Testis (tissue), 3 donors: ENCODE measurements around the gene SLC6A17. TPM values are rescaled to one million over a fixed set of nuclear protein-coding genes. Genes with fewer than 3 reads are reported as not detected.

Experiments used
- DNase-seq: peaks from one replicate; pipeline ENCODE4 v3.0.0-alpha.2; 2019
- H3K27ac ChIP-seq, 2 donors: fragments of 200-600 bp; sonication (generic); one replicate each; pipeline ENCODE4 v1.5.1; 2019
- H3K27me3 ChIP-seq: fragments of 200-600 bp; sonication (generic); one replicate; pipeline ENCODE4 v1.5.1; 2019
- H3K36me3 ChIP-seq: fragments of 200-600 bp; sonication (generic); one replicate; pipeline ENCODE4 v1.5.1; 2017; ENCODE audit warnings: low read depth; ENCODE audit errors: missing control alignments
- H3K4me1 ChIP-seq: fragments of 200-600 bp; sonication (generic); one replicate; pipeline ENCODE4 v1.5.1; 2019
- H3K4me3 ChIP-seq, 2 donors: fragments of 200-600 bp; sonication (generic); one replicate each; pipeline ENCODE4 v1.5.1; 2017 to 2019
- H3K9me3 ChIP-seq: fragments of 200-600 bp; sonication (generic); one replicate; pipeline ENCODE4 v1.5.1; 2017
- POLR2A ChIP-seq: fragments of 450-650 bp; IDR thresholded peaks from one replicate; pipeline ENCODE4 v1.6.1; 2017; ENCODE audit warnings: antibody characterized with exemption, mild to moderate bottlenecking, moderate library complexity
- WGBS, 2 donors: methylation state at CpG; one replicate each; pipeline ENCODE4 v1.1.5; 2018; 5-methylcytosine and 5-hydroxymethylcytosine counted together
- intact Hi-C: fragments of 100-400 bp; cut with DNase I; formaldehyde crosslinking; loops from one replicate; pipeline ENCODE4 v1.15.1; 2023; ENCODE audit warnings: low total_unique reads
- polyA plus RNA-seq: library from polyadenylated mRNA; stranded (reverse); fragments of 350-450 nt; fragmentation: Illumina TruSeq; extraction: RNeasy Lipid Tissue Mini Kit (QIAGEN cat#74804); gene quantifications from one replicate; pipeline ENCODE4 v1.2.3, GENCODE V29; 2014; ENCODE audit warnings: low read depth, low replicate concordance; ENCODE audit not compliant: insufficient read depth
- total RNA-seq, 2 donors: library from RNA; depleted of rRNA; stranded (reverse); fragments of >200 nt; gene quantifications; one replicate each; pipeline ENCODE4 v1.2.3, GENCODE V29; 2016
- TF ChIP-seq, protein P1 (sequence below), 3 experiments: fragments of 450-650 bp in 2 of 3; fragments of 200-600 bp in 1 of 3; sonication (generic) in 1 of 3; IDR thresholded peaks; one replicate each; pipeline ENCODE4 v1.5.1; 2016 to 2019; ENCODE audit warnings: antibody characterized with exemption in 3 of 3, mild to moderate bottlenecking in 2 of 3, moderate library complexity in 1 of 3

Gene SLC6A17
- total and polyA plus RNA-seq, 3 donors from 2014 or later = 3.6 to 5.3 (median 4.5) TPM

DNA sequence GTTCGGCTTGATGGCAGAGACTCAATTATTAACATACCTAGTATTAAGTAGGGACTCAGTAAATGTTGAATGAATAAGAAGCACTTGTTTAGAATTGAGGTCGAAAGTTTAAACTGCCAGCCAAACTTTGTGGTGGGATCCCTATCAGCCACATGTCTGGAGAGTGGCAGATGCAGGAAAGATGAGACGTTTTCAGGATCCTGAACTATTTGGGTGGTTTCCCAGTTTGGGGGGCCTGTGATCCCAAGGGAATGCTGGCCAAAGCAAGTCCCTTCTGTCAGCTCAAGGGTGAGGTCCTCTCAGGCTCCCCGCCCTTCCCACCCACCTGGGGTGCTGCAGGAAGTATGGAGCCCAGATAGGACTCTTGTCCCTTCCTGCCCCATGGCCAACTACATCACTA lies 98.5 kb downstream of the SLC6A17 start:
- Histone ChIP-seq H3K4me3 (no peak overlapping the region), H3K36me3 (no peaks in the 10 kb centered on the region), H3K27me3 (no peaks in the 10 kb centered on the region), H3K9me3 (no peaks in the 10 kb centered on the region), H3K4me1 (no peaks in the 10 kb centered on the region), H3K27ac (no peak overlapping the region)
- DNase-seq = no peak
- 84 to 92% methylated on average over 4 of the region's 4 CpGs for WGBS, 2 donors
- intact Hi-C loops = no loop called here
- TF ChIP-seq, protein P1, sequence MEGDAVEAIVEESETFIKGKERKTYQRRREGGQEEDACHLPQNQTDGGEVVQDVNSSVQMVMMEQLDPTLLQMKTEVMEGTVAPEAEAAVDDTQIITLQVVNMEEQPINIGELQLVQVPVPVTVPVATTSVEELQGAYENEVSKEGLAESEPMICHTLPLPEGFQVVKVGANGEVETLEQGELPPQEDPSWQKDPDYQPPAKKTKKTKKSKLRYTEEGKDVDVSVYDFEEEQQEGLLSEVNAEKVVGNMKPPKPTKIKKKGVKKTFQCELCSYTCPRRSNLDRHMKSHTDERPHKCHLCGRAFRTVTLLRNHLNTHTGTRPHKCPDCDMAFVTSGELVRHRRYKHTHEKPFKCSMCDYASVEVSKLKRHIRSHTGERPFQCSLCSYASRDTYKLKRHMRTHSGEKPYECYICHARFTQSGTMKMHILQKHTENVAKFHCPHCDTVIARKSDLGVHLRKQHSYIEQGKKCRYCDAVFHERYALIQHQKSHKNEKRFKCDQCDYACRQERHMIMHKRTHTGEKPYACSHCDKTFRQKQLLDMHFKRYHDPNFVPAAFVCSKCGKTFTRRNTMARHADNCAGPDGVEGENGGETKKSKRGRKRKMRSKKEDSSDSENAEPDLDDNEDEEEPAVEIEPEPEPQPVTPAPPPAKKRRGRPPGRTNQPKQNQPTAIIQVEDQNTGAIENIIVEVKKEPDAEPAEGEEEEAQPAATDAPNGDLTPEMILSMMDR (IDR thresholded peaks at IDR 0.05) = no peak
- no peak for TF ChIP-seq POLR2A

DNA sequence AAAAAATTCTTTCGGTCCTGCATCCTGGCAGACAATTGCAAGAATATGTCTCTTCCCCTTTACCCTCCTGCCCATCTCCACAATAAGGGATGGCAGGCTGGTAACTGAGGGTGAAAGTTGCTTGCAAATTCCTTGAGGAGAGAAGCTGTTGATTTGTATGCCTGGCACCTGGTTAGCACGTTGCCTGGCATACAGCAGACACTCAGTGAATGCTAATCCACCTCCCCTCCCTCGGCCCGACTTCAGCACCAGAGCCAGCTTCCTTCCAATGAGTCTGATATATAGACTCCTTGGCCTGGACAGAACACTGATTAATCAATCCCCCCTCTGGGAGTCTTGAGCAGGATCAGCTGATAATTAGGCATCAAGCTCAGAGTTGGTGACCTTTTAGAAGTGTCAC lies 99.0 kb downstream of the SLC6A17 start:
- no peak for DNase-seq
- intact Hi-C loops = no loop called here
- H3K27me3 ChIP-seq = no peaks in the 10 kb centered on the region
- no peak overlapping the region for H3K4me3 ChIP-seq
- TF ChIP-seq, protein P1 (IDR thresholded peaks at IDR 0.05) = no peak
- no peak for TF ChIP-seq POLR2A
- H3K4me1 ChIP-seq = no peaks in the 10 kb centered on the region
- WGBS, 2 donors = 82 to 88% methylated on average over 4 of the region's 4 CpGs
- no peaks in the 10 kb centered on the region for H3K36me3 ChIP-seq
- no peak overlapping the region for H3K27ac ChIP-seq
- H3K9me3 ChIP-seq = no peaks in the 10 kb centered on the region

DNA sequence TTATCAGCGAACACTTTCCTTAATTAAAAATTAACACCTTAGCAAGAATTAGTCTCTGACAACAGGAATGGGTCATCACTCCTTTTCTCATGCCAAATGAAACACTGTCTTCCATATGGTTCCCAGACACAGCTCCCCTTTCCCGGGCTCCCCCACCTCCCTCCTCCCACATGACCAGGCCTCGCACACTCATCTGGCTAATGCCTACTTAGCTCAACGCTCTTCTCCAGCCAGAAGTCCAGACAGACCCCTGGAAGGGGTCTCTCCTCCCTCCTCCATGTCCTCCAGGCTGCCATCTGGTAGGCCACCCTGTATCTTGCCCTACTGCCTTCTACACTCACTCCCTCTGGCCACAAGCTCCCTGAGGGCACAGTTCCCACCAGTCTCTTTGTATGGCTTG lies 99.7 kb downstream of the SLC6A17 start:
- TF ChIP-seq, protein P1 (IDR thresholded peaks at IDR 0.05) = no peak
- no peak for TF ChIP-seq POLR2A
- H3K27ac ChIP-seq = no peak overlapping the region
- H3K9me3 ChIP-seq = no peaks in the 10 kb centered on the region
- no peaks in the 10 kb centered on the region for H3K4me1 ChIP-seq
- WGBS, 2 donors = 80 to 95% methylated on average over 4 of the region's 4 CpGs
- intact Hi-C loops = no loop called here
- no peaks in the 10 kb centered on the region for H3K27me3 ChIP-seq
- H3K36me3 ChIP-seq = no peaks in the 10 kb centered on the region
- no peak for DNase-seq
- H3K4me3 ChIP-seq = no peak overlapping the region

DNA sequence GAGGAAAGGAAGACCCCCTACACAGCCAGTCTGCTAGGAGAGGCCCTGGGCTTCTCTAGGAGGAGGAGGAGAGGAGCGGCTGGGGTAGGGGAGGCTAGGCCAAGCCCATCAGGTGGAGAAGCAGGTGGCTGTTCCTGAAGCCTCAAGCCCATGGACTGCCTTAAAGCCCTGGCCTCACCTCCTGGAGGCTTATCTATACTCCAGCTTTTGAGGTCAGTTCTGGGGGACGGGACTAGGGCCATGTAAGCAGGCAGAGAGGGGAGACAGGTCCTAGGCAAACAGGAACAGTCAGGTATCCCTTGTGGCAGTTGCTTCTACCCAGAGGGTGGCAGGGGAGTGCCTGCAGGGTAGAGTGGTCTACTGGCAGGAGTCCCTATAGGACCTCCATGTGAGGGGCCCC lies 100.5 kb downstream of the SLC6A17 start:
- intact Hi-C loops = no loop called here

More for the DNA sequence above, 100.5 kb downstream of the SLC6A17 start:
- TF ChIP-seq, protein P1 (IDR thresholded peaks at IDR 0.05) = no peak
- no peak for TF ChIP-seq POLR2A
- no peaks in the 10 kb centered on the region for H3K36me3 ChIP-seq
- DNase-seq = no peak
- no peaks in the 10 kb centered on the region for H3K4me1 ChIP-seq
- no peak overlapping the region for H3K27ac ChIP-seq
- H3K4me3 ChIP-seq = no peak overlapping the region
- no peaks in the 10 kb centered on the region for H3K9me3 ChIP-seq
- 71 to 100% methylated on average over 1 to 2 of the region's 2 CpGs for WGBS, 2 donors
- no peaks in the 10 kb centered on the region for H3K27me3 ChIP-seq

Other genes with a start within 250 kb of the SLC6A17 start
- gene CSF1, start 239.6 kb upstream of the SLC6A17 start, total RNA-seq = 10 to 100 TPM in 1 of 2 donors, 1 to 10 TPM in 1; 9.8 to 10.9 TPM
- 14.2 TPM for gene CSF1, start 239.6 kb upstream of the SLC6A17 start, polyA plus RNA-seq
- 10 to 100 TPM; 48.5 to 59.1 TPM for gene AHCYL1, start 165.7 kb upstream of the SLC6A17 start, total RNA-seq
- 64.3 TPM for gene AHCYL1, start 165.7 kb upstream of the SLC6A17 start, polyA plus RNA-seq
- gene STRIP1, start 115.9 kb upstream of the SLC6A17 start, total RNA-seq = 100 to 1,000 TPM in 1 of 2 donors, 10 to 100 TPM in 1; 85.8 to 103 TPM
- 49.9 TPM for gene STRIP1, start 115.9 kb upstream of the SLC6A17 start, polyA plus RNA-seq
- gene ALX3, start 79.8 kb upstream of the SLC6A17 start, total RNA-seq = under 1 TPM; 0.31 to 0.79 TPM
- 0.49 TPM for gene ALX3, start 79.8 kb upstream of the SLC6A17 start, polyA plus RNA-seq
- gene UBL4B, start 38.1 kb upstream of the SLC6A17 start, total RNA-seq = 10 to 100 TPM; 34.1 to 95.5 TPM
- gene UBL4B, start 38.1 kb upstream of the SLC6A17 start, polyA plus RNA-seq = 105 TPM
- 10 to 100 TPM; 21.7 to 24.8 TPM for gene KCNC4, start 59.8 kb downstream of the SLC6A17 start, total RNA-seq
- 9.5 TPM for gene KCNC4, start 59.8 kb downstream of the SLC6A17 start, polyA plus RNA-seq
- 10 to 100 TPM; 72.8 to 80.2 TPM for gene RBM15, start 188.9 kb downstream of the SLC6A17 start, total RNA-seq
- 22.2 TPM for gene RBM15, start 188.9 kb downstream of the SLC6A17 start, polyA plus RNA-seq
- 1 to 10 TPM; 5.8 to 8.2 TPM for gene SLC16A4, start 240.5 kb downstream of the SLC6A17 start, total RNA-seq
- 17.4 TPM for gene SLC16A4, start 240.5 kb downstream of the SLC6A17 start, polyA plus RNA-seq